HEK293T (cell line): ENCODE results near the gene BGLAP.

Experiments
- ARNT ChIP-seq: fragments of 450-650 bp; IDR thresholded peaks from 2 replicates; pipeline ENCODE4 v1.6.1; 2017; ENCODE audit warnings: mild to moderate bottlenecking
- BHLHE40 ChIP-seq: fragments of 450-650 bp; IDR thresholded peaks from 2 replicates; pipeline ENCODE4 v1.6.1; 2016; ENCODE audit warnings: mild to moderate bottlenecking, moderate library complexity, borderline replicate concordance
- ELF4 ChIP-seq: fragments of 450-650 bp; IDR thresholded peaks from 2 replicates; pipeline ENCODE4 v1.6.1; 2017; ENCODE audit warnings: antibody characterized with exemption
- FOXM1 ChIP-seq: fragments of 450-650 bp; IDR thresholded peaks from 2 replicates; pipeline ENCODE4 v1.6.1; 2017; ENCODE audit warnings: mild to moderate bottlenecking, borderline replicate concordance
- HDGF ChIP-seq: fragments of 450-650 bp; IDR thresholded peaks from 2 replicates; pipeline ENCODE4 v1.6.1; 2017; ENCODE audit warnings: antibody characterized with exemption, borderline replicate concordance
- NFRKB ChIP-seq: fragments of 450-650 bp; IDR thresholded peaks from 2 replicates; pipeline ENCODE4 v1.6.1; 2016; ENCODE audit warnings: mild to moderate bottlenecking, moderate library complexity
- TARDBP ChIP-seq: fragments of 450-650 bp; IDR thresholded peaks from 2 replicates; pipeline ENCODE4 v1.6.1; 2016
- ZNF384 ChIP-seq: fragments of 450-650 bp; IDR thresholded peaks from 2 replicates; pipeline ENCODE4 v1.6.1; 2016

DNA sequence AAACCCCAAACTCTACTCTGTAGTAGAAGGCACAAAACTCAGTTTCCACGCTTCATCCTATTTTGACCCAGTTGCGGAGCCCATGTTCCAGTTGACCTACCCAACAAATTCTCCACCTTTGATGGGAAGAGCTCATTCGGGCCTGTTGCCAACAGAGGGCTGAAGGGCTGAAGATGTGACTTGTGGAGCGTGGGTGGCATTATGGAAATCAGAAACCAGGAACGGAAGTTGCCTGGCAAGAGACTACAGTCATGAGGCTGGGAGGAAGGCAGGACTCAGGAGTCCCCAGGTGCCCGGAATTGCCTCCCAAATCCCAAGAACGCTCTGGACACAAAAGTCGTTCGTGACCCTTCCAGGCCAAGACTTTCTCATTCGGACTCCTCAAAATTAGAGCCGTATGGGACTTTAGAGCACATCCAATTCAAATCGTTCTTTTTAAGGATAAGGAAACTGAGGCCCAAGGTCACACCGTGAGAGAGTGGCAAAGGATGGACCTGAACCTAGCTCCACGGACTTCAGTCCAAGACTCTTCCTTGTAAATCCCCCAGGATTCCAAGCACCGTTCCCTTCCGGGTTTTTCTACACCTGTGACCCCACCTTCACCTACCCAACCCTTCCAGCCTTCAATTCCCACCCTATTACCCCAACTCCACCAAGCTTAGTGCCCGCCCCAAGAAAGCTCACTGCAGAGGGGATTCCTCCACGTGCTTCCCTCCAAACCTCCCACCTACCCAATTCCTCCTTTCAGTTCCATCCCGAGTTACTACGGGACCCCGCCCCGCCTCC is 39.9 kb downstream of the BGLAP start:
- TF ChIP-seq BHLHE40 (no peak), ARNT (no peak), NFRKB (no peak), ZNF384 (no peak), FOXM1 (no peak), ELF4 (no peak; the same call in 1 of the 2 replicates), TARDBP (no peak), HDGF (no peak)
